Tibial artery (tissue), 4 donors: Measurements from ENCODE around the gene NTRK3.

Experiments used
- DNase-seq, 2 donors: peaks; one replicate each; pipeline ENCODE4 v3.0.0-alpha.2; 2019
- H3K27ac ChIP-seq, 2 donors: fragments of 200-600 bp; sonication (generic) in 1 of 2; 1 replicate in 1 of 2; 2 replicates in 1 of 2; pipeline ENCODE4 v1.5.1; 2018 to 2019; ENCODE audit warnings: mild to moderate bottlenecking in 1 of 2
- H3K27me3 ChIP-seq, 2 donors: fragments of 200-600 bp; sonication (generic) in 1 of 2; one replicate each; pipeline versions ENCODE4 v1.5.1 to v1.6.0; 2016 to 2019
- H3K36me3 ChIP-seq, 3 donors: fragments of 200-600 bp; sonication (generic) in 2 of 3; one replicate each; pipeline ENCODE4 v1.5.1; 2016 to 2019; ENCODE audit warnings: mild to moderate bottlenecking in 2 of 3
- H3K4me1 ChIP-seq, 4 donors: fragments of 200-600 bp; sonication (generic) in 2 of 4; 1 replicate in 3 of 4; 2 replicates in 1 of 4; pipeline ENCODE4 v1.5.1; 2016 to 2019
- H3K4me3 ChIP-seq, 2 donors: fragments of 200-600 bp; sonication (generic) in 1 of 2; 1 replicate in 1 of 2; 2 replicates in 1 of 2; pipeline ENCODE4 v1.5.1; 2018 to 2019; ENCODE audit warnings: mild to moderate bottlenecking in 2 of 2
- H3K9me3 ChIP-seq, 3 donors: fragments of 200-600 bp; sonication (generic) in 1 of 3; one replicate each; pipeline ENCODE4 v1.5.1; 2016 to 2019
- CTCF ChIP-seq, 2 experiments: fragments of 200-600 bp in 1 of 2; fragments of 450-650 bp in 1 of 2; IDR thresholded peaks; one replicate each; pipeline ENCODE4 v1.5.1; 2017 to 2019; ENCODE audit warnings: antibody characterized with exemption in 2 of 2, mild to moderate bottlenecking in 1 of 2, moderate library complexity in 1 of 2
- intact Hi-C: fragments of 100-400 bp; cut with DNase I; formaldehyde crosslinking; loops from one replicate; pipeline ENCODE4 v1.15.0; 2023; ENCODE audit warnings: low total_unique reads

Gene NTRK3

GRCh38 chr15:88207565-88207964 is 49.0 kb downstream of the NTRK3 start:
- no peak for DNase-seq
- Histone ChIP-seq H3K27ac (no peak overlapping the region), H3K4me3 (no peak overlapping the region), H3K36me3 (no peaks in the 10 kb centered on the region), H3K9me3 (no peaks in the 10 kb centered on the region), H3K27me3 (no peaks in the 10 kb centered on the region), H3K4me1 (peaks cover 0 to 33% (median 6%) of the 10 kb centered on the region in 4 donors)
- no peak for TF ChIP-seq CTCF (IDR thresholded peaks at IDR 0.05)
- intact Hi-C loops = no loop called here

GRCh38 chr15:88204584-88204983 is 52.0 kb downstream of the NTRK3 start:
- H3K36me3 ChIP-seq = no peaks in the 10 kb centered on the region
- intact Hi-C loops = no loop called here
- no peak for DNase-seq
- TF ChIP-seq CTCF (IDR thresholded peaks at IDR 0.05) = no peak
- H3K4me1 ChIP-seq = peaks cover 0 to 32% (median 10%) of the 10 kb centered on the region in 4 donors
- H3K27ac ChIP-seq = no peak overlapping the region
- no peaks in the 10 kb centered on the region for H3K9me3 ChIP-seq
- no peaks in the 10 kb centered on the region for H3K27me3 ChIP-seq
- no peak overlapping the region for H3K4me3 ChIP-seq

GRCh38 chr15:88202231-88202630 is 54.3 kb downstream of the NTRK3 start:
- no peaks in the 10 kb centered on the region for H3K36me3 ChIP-seq
- DNase-seq = no peak
- H3K4me3 ChIP-seq = no peak overlapping the region
- no peaks in the 10 kb centered on the region for H3K9me3 ChIP-seq
- intact Hi-C loops = no loop called here
- no peaks in the 10 kb centered on the region for H3K27me3 ChIP-seq
- no peak for TF ChIP-seq CTCF (IDR thresholded peaks at IDR 0.05)
- peak overlapping the region; percentile 30 to 32 for H3K27ac ChIP-seq
- peaks cover 0 to 37% (median 10%) of the 10 kb centered on the region in 4 donors for H3K4me1 ChIP-seq

- H3K4me3 ChIP-seq = no peak overlapping the region
- H3K9me3 ChIP-seq = no peaks in the 10 kb centered on the region
- peaks cover 0 to 37% (median 10%) of the 10 kb centered on the region in 4 donors for H3K4me1 ChIP-seq
- TF ChIP-seq CTCF (IDR thresholded peaks at IDR 0.05) = no peak
- H3K36me3 ChIP-seq = no peaks in the 10 kb centered on the region
- no peaks in the 10 kb centered on the region for H3K27me3 ChIP-seq
- intact Hi-C loops = no loop called here
- DNase-seq = no peak
- H3K27ac ChIP-seq = no peak overlapping the region
These were observed 55.3 kb downstream of the NTRK3 start for GRCh38 chr15:88201207-88201606.

GRCh38 chr15:88196961-88197360 is 59.6 kb downstream of the NTRK3 start:
- peaks cover 0 to 37% (median 3%) of the 10 kb centered on the region in 4 donors for H3K4me1 ChIP-seq
- intact Hi-C loops = no loop called here
- TF ChIP-seq CTCF (IDR thresholded peaks at IDR 0.05) = no peak

GRCh38 chr15:88194162-88194561 is 62.4 kb downstream of the NTRK3 start:
- DNase-seq = no peak
- no peak for TF ChIP-seq CTCF (IDR thresholded peaks at IDR 0.05)
- no peaks in the 10 kb centered on the region for H3K9me3 ChIP-seq
- no peaks in the 10 kb centered on the region for H3K27me3 ChIP-seq
- intact Hi-C loops = no loop called here
- H3K27ac ChIP-seq = no peak overlapping the region
- H3K4me3 ChIP-seq = no peak overlapping the region
- peaks cover 0 to 49% (median 9%) of the 10 kb centered on the region in 4 donors for H3K4me1 ChIP-seq
- H3K36me3 ChIP-seq = no peaks in the 10 kb centered on the region

More at GRCh38 chr15:88196961-88197360, 59.6 kb downstream of the NTRK3 start:
- no peak overlapping the region for H3K27ac ChIP-seq
- DNase-seq = no peak
- H3K9me3 ChIP-seq = no peaks in the 10 kb centered on the region
- no peaks in the 10 kb centered on the region for H3K36me3 ChIP-seq
- no peaks in the 10 kb centered on the region for H3K27me3 ChIP-seq
- H3K4me3 ChIP-seq = no peak overlapping the region
